PC-9 (cell line): ENCODE data around the gene SCN3A. TPM values are rescaled to one million over a fixed set of nuclear protein-coding genes. Genes with fewer than 3 reads are reported as not detected.

ENCODE experiments used
- BruUV-seq: library from RNA; stranded (reverse); fragments of 400-500 nt; replicated peaks from 2 replicates; lab custom pipeline; 2021; lab: Mats Ljungman, UMichigan
- CTCF ChIA-PET: fragments of 300-600 bp; sonication (Branson Sonifier 250); formaldehyde crosslinking; loops from one replicate; lab custom pipeline; 2022; ENCODE audit warnings: antibody characterized with exemption; lab: Charles Lee
- POLR2A ChIA-PET: fragments of 300-600 bp; sonication (Branson Sonifier 250); formaldehyde crosslinking; loops from one replicate; lab custom pipeline; 2022; ENCODE audit warnings: antibody characterized with exemption; ENCODE audit not compliant: unreplicated experiment; lab: Charles Lee
- DNase-seq, 2 experiments: peaks; one replicate each; pipeline versions ENCODE4 v3.0.0 to v3.0.0-alpha.2; 2015 to 2022; ENCODE audit warnings: mixed read lengths in 1 of 2
- H2AFZ ChIP-seq: fragments of 200-600 bp; sonication (generic); 2 replicates; pipeline ENCODE4 v1.8.1; 2017; ENCODE audit warnings: antibody characterized with exemption
- H3F3A ChIP-seq: fragments of 200-600 bp; sonication (generic); 2 replicates; pipeline ENCODE4 v1.8.1; 2017; ENCODE audit warnings: antibody characterized with exemption, mild to moderate bottlenecking, low read depth; ENCODE audit not compliant: insufficient read depth
- H3K27ac ChIP-seq: fragments of 200-600 bp; sonication (generic); 2 replicates; pipeline ENCODE4 v1.6.1; 2016; ENCODE audit warnings: mixed run types
- H3K27me3 ChIP-seq: fragments of 200-600 bp; sonication (generic); 2 replicates; pipeline ENCODE4 v1.6.1; 2016; ENCODE audit warnings: low read depth, mixed run types; ENCODE audit not compliant: insufficient read depth
- H3K36me3 ChIP-seq: fragments of 200-600 bp; sonication (generic); 2 replicates; pipeline ENCODE4 v1.6.1; 2016; ENCODE audit warnings: low read depth, mixed run types
- H3K4me1 ChIP-seq: fragments of 200-600 bp; sonication (generic); replicated peaks from 2 replicates; pipeline ENCODE4 v1.6.1; 2016; ENCODE audit warnings: mixed run types; ENCODE audit not compliant: insufficient read depth
- H3K4me2 ChIP-seq: fragments of 200-600 bp; sonication (generic); 2 replicates; pipeline ENCODE4 v1.6.1; 2017; ENCODE audit warnings: mixed run types
- H3K4me3 ChIP-seq: fragments of 200-600 bp; sonication (generic); 2 replicates; pipeline ENCODE4 v1.6.1; 2016; ENCODE audit warnings: mixed run types
- H3K79me2 ChIP-seq: fragments of 200-600 bp; sonication (generic); 2 replicates; pipeline ENCODE4 v1.6.1; 2017; ENCODE audit warnings: low read depth, mixed run types
- H3K9me2 ChIP-seq: fragments of 200-600 bp; sonication (generic); 2 replicates; pipeline ENCODE4 v1.8.1; 2017; ENCODE audit warnings: mild to moderate bottlenecking; ENCODE audit not compliant: insufficient read depth
- H3K9me3 ChIP-seq: fragments of 200-600 bp; sonication (generic); 2 replicates; pipeline ENCODE4 v1.8.1; 2016; ENCODE audit warnings: low read depth; ENCODE audit not compliant: insufficient read depth
- H4K20me1 ChIP-seq: fragments of 200-600 bp; sonication (generic); 2 replicates; pipeline ENCODE4 v1.8.1; 2017; ENCODE audit not compliant: insufficient read depth
- EZH2 ChIP-seq: fragments of 200-600 bp; sonication (generic); IDR thresholded peaks from 2 replicates; pipeline ENCODE4 v1.8.0; 2017; ENCODE audit warnings: antibody characterized with exemption, low read depth
- intact Hi-C: fragments of 100-400 bp; cut with micrococcal nuclease; formaldehyde crosslinking; loops from one replicate; pipeline ENCODE4 v1.10.0; 2022; ENCODE audit not compliant: unreplicated experiment
- total RNA-seq: library from RNA; stranded (reverse); gene quantifications from 2 replicates; pipeline ENCODE4 v1.2.3, GENCODE V29; 2021
- TF ChIP-seq, protein P1 (sequence below): fragments of 200-600 bp; sonication (generic); conservative IDR thresholded peaks from 2 replicates; pipeline ENCODE4 v1.6.1; 2017; ENCODE audit warnings: mixed run types, antibody characterized with exemption, mild to moderate bottlenecking, moderate library complexity

Gene SCN3A
- total RNA-seq, 1 experiment from 2014 or later, result not detected

DNA sequence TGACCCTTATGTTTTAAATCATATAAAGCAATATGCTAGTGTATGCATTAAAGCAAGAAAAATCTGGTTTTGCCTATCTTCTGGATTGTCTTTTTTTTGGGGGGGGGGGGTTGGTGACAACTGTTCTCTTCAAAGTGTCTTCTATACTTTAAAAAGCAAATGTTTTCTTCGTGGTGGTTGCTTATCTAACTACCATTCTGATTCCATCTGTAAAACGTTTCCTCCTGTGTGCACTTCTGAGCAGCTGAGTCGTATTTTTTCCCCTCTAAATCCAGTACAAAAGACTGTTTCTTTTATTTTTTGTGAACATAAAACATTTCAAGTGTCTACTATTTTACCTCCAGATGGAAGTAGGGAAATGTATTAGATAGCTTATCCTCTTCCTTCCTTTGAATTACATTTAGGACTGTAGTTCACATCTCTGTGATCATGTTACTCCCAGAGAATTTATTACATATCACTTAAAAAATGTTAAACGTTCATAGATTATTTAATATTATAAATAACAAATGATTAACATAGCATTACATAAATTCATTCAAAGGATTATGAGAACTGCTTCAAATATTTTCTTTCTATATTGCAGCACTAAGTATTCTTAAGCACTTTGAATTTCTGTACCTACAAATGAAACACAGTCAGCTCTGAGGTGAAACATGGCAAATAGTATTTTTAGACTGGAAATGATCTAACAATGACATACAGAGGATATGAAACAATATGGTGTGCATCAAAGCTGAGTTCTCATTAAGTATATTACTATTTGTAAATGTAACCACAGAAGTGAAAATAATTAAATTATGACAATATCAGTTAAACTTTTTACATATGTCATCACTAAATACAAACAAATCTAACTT, 56.4 kb downstream of the SCN3A start:
- DNase-seq, result no peak
- CTCF ChIA-PET, result no interaction called here
- H3K9me3 ChIP-seq, result no peaks in the 10 kb centered on the region
- H3K4me3 ChIP-seq, result no peak overlapping the region
- H2AFZ ChIP-seq, result no peak overlapping the region
- intact Hi-C loops, result no loop called here
- no peaks in the 10 kb centered on the region for H3K79me2 ChIP-seq
- TF ChIP-seq, protein P1, sequence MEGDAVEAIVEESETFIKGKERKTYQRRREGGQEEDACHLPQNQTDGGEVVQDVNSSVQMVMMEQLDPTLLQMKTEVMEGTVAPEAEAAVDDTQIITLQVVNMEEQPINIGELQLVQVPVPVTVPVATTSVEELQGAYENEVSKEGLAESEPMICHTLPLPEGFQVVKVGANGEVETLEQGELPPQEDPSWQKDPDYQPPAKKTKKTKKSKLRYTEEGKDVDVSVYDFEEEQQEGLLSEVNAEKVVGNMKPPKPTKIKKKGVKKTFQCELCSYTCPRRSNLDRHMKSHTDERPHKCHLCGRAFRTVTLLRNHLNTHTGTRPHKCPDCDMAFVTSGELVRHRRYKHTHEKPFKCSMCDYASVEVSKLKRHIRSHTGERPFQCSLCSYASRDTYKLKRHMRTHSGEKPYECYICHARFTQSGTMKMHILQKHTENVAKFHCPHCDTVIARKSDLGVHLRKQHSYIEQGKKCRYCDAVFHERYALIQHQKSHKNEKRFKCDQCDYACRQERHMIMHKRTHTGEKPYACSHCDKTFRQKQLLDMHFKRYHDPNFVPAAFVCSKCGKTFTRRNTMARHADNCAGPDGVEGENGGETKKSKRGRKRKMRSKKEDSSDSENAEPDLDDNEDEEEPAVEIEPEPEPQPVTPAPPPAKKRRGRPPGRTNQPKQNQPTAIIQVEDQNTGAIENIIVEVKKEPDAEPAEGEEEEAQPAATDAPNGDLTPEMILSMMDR, result no peak
- no peaks in the 10 kb centered on the region for H3K27me3 ChIP-seq
- no peaks in the 10 kb centered on the region for H3K4me1 ChIP-seq
- no TSS peak for BruUV-seq
- H4K20me1 ChIP-seq, result no peaks in the 10 kb centered on the region
- no peaks in the 10 kb centered on the region for H3F3A ChIP-seq
- H3K9me2 ChIP-seq, result no peaks in the 10 kb centered on the region
- H3K36me3 ChIP-seq, result no peaks in the 10 kb centered on the region
- POLR2A ChIA-PET, result interaction anchor here (0.6 kb wide), 1 partner anchor 654 kb away, joined by 3 read pairs; no protein-coding TSS in a partner anchor
- H3K27ac ChIP-seq, result no peak overlapping the region
- H3K4me2 ChIP-seq, result no peak overlapping the region

DNA sequence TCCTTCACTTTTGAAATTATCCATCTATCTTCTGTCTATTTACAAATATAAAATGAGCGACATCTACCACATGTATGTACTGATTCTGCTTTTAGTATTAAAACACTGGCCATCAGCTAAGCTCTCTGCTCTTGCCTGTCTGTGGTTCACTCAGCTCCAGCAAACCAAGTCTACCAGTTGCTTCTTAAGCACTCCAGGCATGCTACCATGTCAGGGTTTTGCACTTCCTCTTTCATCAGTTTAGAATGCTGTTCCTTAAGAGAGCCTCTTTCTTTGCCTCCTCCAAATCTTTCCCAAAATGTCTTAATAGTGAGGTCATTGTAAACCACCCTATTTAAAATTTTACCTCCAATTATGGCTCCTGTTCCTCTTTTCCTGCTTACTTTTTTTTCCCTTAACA, 59.5 kb downstream of the SCN3A start:
- BruUV-seq, result no TSS peak
- CTCF ChIA-PET, result no interaction called here

DNA sequence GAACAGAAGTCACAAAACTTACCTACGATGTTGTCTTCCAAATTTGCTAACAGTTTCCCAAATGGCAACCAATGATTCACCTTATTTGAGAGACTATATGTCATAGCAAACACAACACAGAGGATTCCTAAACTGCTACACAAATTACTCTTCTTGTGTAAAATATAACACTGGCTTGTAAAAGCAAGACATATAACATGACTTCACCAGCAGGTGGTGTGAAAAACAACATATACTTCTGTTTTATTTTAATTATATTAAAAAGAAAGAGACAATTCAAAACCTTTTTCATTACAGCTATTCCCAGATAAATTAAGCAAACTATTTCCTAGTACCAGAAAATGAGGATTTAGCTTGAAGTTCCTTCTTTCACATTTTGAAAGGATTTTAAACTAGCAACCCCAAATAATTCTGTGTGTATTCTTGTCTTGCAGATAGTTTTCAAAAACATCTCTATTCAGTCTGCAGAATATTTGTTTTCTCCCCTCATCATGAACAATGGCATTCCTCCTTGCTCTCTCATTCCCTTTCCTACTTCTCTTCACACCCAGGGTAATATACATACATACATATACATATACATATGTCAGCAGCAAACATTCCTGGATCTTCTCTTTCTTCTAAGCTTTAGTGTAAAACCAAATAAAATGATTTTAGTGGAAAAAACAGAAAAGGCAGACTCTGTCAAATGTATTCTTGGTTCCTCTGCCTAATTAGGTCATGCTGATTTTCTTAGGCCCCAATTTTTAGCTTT, 62.1 kb downstream of the SCN3A start:
- Histone ChIP-seq H2AFZ (no peak overlapping the region), H3K79me2 (no peaks in the 10 kb centered on the region), H3K27ac (no peak overlapping the region), H3F3A (no peaks in the 10 kb centered on the region), H3K4me3 (no peak overlapping the region), H3K9me3 (no peaks in the 10 kb centered on the region), H3K4me1 (no peaks in the 10 kb centered on the region), H3K9me2 (no peaks in the 10 kb centered on the region), H3K36me3 (no peaks in the 10 kb centered on the region), H4K20me1 (no peaks in the 10 kb centered on the region), H3K4me2 (no peak overlapping the region), H3K27me3 (no peaks in the 10 kb centered on the region)
- DNase-seq, result no peak
- no peak for TF ChIP-seq EZH2
- TF ChIP-seq, protein P1, result no peak
- intact Hi-C loops, result no loop called here
- CTCF ChIA-PET, result no interaction called here
- no TSS peak for BruUV-seq
- POLR2A ChIA-PET, result no interaction called here

More for the DNA sequence above, 59.5 kb downstream of the SCN3A start:
- Histone ChIP-seq H4K20me1 (no peaks in the 10 kb centered on the region), H3K36me3 (no peaks in the 10 kb centered on the region), H3K79me2 (no peaks in the 10 kb centered on the region), H3K9me2 (no peaks in the 10 kb centered on the region), H3K27ac (no peak overlapping the region), H3K4me3 (no peak overlapping the region), H3K27me3 (no peaks in the 10 kb centered on the region), H3K4me2 (no peak overlapping the region), H3K9me3 (no peaks in the 10 kb centered on the region), H2AFZ (no peak overlapping the region), H3K4me1 (no peaks in the 10 kb centered on the region), H3F3A (no peaks in the 10 kb centered on the region)
- POLR2A ChIA-PET, result no interaction called here
- intact Hi-C loops, result no loop called here
- no peak for TF ChIP-seq EZH2
- TF ChIP-seq, protein P1, result no peak
- no peak for DNase-seq
